Loucy (cell line): ENCODE data around the gene ZNF341.

Source experiments
- CTCF ChIP-seq: fragments of 200-600 bp; sonication (generic); conservative IDR thresholded peaks from 2 replicates; pipeline ENCODE4 v1.5.1; 2014; ENCODE audit warnings: mild to moderate bottlenecking, antibody characterized with exemption, low read length
- EZH2phosphoT487 ChIP-seq: fragments of 200-600 bp; IDR thresholded peaks from 2 replicates; pipeline ENCODE4 v1.6.1; 2018; ENCODE audit warnings: antibody characterized with exemption, mild to moderate bottlenecking, moderate library complexity, borderline replicate concordance

- TF ChIP-seq CTCF = no peak
- TF ChIP-seq EZH2phosphoT487 = no peak
Observed at GRCh38 chr20:33810885-33811775, 79.3 kb downstream of the ZNF341 start, which contains the start of gene CHMP4B.
